ENCODE data around the gene KLK3. TPM values are rescaled to one million over a fixed set of nuclear protein-coding genes. Genes with fewer than 3 reads are reported as not detected.

Gene KLK3
- total and polyA plus RNA-seq, 2 of the 13 experiments (the other 11 are each of a cell fraction or from before 2014, with no cell fraction given), result not detected

- 36% methylated on average over 13 of the region's 13 CpGs for WGBS (ENCODE audit: low lambda C conversion rate)
- H3K79me2 ChIP-seq (ENCODE audit: insufficient read depth, low read length), result no peaks in the 10 kb centered on the region
- peak overlapping the region; percentile 77 for H3K4me2 ChIP-seq (ENCODE audit: low read depth, low read length)
- peaks cover 17% of the 10 kb centered on the region for H3K4me1 ChIP-seq (ENCODE audit: insufficient read depth, low read length)
- H3K36me3 ChIP-seq (replicated peaks in 1 of 2; ENCODE audit: control insufficient read depth in 1 of 2, insufficient read depth in 2 of 2, low read length in 2 of 2), result no peaks in the 10 kb centered on the region
- H4K20me1 ChIP-seq (ENCODE audit: insufficient read depth, low read length), result no peaks in the 10 kb centered on the region
- CTCF ChIA-PET (ENCODE audit: low intra/inter-chr PET ratio, low total read pairs), result no interaction called here
- H3K9ac ChIP-seq (ENCODE audit: insufficient read depth, low read depth, low read length), result peak overlapping the region; percentile 47
- DNase-seq (ENCODE audit: low spot score) (no peak), ATAC-seq (peak; percentile 29), FAIRE-seq (no peak)
- no peaks in the 10 kb centered on the region for H3K9me3 ChIP-seq (ENCODE audit: low read length)
- H3K27ac ChIP-seq (ENCODE audit: extremely low read length, insufficient read depth, low read length), result no peak overlapping the region
- POLR2A ChIA-PET, result interaction anchor here (1.6 kb wide), 1 partner anchor 31 kb away, joined by 6 read pairs; no protein-coding TSS in a partner anchor
- TF ChIP-seq ZNF329 (CRISPR knock-in tag; IDR thresholded peaks at IDR 0.05; ENCODE audit: low read depth) (no peak), ZNF431 (CRISPR knock-in tag; IDR thresholded peaks at IDR 0.05; ENCODE audit: borderline replicate concordance, low read depth) (no peak), ZFP62 (CRISPR knock-in tag; IDR thresholded peaks at IDR 0.05) (no peak), ZNF609 (CRISPR knock-in tag; IDR thresholded peaks at IDR 0.05; ENCODE audit: borderline replicate concordance) (no peak), TIGD3 (CRISPR knock-in tag; IDR thresholded peaks at IDR 0.05; ENCODE audit: borderline replicate concordance) (no peak), ZNF776 (CRISPR knock-in tag; IDR thresholded peaks at IDR 0.05) (0 out of 2 replicates have a peak, but pooled peaks have one; percentile 8), PAX8 (CRISPR knock-in tag; IDR thresholded peaks at IDR 0.05; ENCODE audit: borderline replicate concordance) (0 out of 2 replicates have a peak, but pooled peaks have one; percentile 8)
- peaks cover 0 to 40% of the 10 kb centered on the region in 2 experiments; a peak in 2 of 5 replicates for H3K27me3 ChIP-seq (ENCODE audit: control insufficient read depth in 1 of 2, insufficient read depth in 2 of 2, low read length in 2 of 2)
- BruUV-seq (replicated peaks), result no TSS peak
- no peak overlapping the region for H2AFZ ChIP-seq (ENCODE audit: low read length)
- intact Hi-C loops (cut with micrococcal nuclease; ENCODE audit: unreplicated experiment), result no loop called here
- peak overlapping the region; percentile 47 to 80 (median 70); a peak in 5 of 6 replicates for H3K4me3 ChIP-seq (replicated peaks in 1 of 3; ENCODE audit: insufficient read depth in 1 of 3, low read depth in 2 of 3, low read length in 3 of 3)
- in situ Hi-C loops (cut with HindIII; ENCODE audit: extremely low pct_ligation_motif_present, low pct_unique_long_range_greater_than_20kb), result no loop called here
These were observed 19.5 kb upstream of the KLK3 start for GRCh38 chr19:50835103-50835784.

Measured in HepG2 (cell line).